ENCODE measurements around the gene SIK1.
"Not testable (repeated sequence)": the region's sequence is repeated elsewhere in the genome, so short reads cannot be mapped to it uniquely, and the experiment has no call there.

Gene SIK1

DNA sequence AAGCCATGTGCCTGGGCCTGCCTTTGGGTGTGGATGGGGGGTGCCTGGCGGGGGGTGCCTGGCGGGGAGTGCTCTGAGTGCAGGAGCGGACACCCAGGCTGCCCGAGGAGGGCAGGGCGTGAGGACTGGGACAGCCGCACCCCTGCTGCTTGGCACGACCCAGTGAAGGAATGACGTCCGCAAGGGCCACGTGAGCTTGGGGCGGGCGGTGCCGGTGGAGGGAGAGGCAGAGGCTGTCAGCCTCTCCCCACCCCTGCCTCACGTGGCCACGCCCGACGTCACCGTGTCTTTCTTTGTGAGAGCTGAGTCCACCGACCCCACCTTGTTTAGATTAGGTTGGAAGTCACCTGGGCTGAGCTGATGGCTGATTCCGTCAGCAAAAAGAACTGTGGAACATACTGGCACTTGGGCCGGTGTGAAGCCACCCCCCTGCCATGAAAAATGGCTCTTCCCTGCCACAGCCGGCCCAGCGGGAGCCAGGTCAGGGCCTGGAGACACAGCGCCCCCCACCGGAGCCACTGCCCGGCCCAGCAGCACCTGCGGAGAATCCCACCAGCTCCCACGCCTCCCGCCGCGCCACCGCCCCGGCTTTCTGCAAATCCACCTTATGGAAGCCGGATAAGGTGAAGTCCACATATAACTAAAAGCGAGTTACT, 19.5 kb upstream of the SIK1 start:
- DNase-seq (ENCODE audit: low spot score); in situ Hi-C loops (cut with MboI; ENCODE audit: low sequenced_read_pairs, unreplicated experiment): not testable (repeated sequence)

DNA sequence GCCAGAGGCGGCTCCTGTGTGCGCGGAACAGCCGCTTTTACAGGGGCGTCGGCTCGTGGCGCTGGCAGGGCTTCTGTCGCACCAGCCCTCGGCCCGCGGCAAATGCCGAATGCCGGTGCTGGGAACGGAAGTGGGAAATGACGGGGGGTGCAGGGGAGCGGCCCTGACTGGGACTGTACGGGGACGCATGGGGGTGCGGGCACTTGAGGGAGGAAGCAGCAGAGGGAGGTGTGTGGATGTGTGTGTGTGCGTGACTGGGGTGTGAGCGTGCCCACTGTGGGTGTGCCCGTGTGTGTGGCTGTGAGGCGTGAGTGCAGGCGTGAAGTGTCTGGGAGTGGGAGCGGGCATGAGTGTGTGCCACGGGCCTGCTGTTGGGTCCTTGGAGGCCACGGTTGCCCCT, 17.6 kb upstream of the SIK1 start:
- DNase-seq (ENCODE audit: low spot score); in situ Hi-C loops (cut with MboI; ENCODE audit: low sequenced_read_pairs, unreplicated experiment): not testable (repeated sequence)

DNA sequence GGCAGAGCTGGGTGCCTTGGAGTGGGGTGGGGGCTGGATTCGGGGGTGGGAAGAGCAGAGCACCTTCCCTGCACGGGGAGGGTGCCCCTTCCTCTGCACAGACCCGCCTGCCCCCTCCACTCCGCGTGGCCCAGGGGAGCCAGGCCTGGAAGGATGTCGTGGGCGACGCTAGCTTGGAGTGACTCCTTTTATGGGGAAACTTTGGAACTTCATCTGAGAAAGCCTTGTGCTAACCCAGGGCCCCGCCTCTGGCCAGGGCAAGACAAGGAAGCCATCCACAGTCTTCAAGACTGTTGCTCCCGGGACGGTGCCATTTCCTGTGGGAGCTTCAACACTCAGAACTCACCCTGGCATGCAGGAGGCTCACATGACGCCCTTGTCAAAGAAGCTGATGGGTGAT, 15.6 kb upstream of the SIK1 start:
- in situ Hi-C loops (cut with MboI; ENCODE audit: low sequenced_read_pairs, unreplicated experiment); DNase-seq (ENCODE audit: low spot score): not testable (repeated sequence)

DNA sequence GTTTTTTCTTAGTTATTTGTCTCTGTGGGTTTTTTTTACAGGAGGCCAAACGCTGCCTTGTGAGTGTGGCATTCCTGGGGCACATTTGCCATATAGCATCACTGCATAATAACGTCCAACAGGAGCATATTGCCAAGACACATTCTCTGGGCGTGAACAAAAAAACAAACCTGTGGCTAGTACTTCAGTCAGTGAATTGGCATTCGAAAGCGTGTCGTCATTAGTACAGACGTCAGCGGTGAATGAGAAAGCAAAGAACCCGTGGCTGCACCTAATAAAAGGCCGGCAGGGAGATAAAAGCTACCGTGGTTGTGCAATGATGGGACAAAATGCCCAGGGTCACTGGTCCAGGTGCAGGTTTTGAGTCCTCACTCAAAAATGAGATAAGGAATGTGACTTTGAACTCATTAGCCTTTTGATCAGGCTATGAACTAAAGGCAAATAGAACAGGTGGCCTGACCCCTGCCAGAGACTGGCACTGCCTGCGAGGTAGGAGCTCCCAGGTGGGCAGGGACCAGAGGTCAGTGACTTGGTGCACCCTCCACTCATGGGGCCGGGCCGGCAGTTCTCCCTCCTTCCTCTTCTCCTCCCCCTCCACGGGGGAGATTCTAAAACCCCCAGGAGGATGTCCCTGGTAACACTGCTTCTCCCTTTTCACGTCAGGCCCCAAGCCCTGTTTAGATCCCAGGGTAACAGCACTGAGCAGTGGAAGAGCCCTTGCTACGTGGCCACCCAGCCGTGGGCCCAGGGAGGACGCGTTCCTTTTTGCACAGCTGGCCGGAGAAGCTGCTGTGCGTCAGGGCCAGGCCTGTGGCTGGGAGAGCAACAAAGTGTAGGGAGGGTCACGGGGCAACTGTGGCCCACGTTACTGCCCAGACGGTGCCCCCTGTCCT, 14.2 kb upstream of the SIK1 start:
- DNase-seq (ENCODE audit: low spot score); in situ Hi-C loops (cut with MboI; ENCODE audit: low sequenced_read_pairs, unreplicated experiment): not testable (repeated sequence)

DNA sequence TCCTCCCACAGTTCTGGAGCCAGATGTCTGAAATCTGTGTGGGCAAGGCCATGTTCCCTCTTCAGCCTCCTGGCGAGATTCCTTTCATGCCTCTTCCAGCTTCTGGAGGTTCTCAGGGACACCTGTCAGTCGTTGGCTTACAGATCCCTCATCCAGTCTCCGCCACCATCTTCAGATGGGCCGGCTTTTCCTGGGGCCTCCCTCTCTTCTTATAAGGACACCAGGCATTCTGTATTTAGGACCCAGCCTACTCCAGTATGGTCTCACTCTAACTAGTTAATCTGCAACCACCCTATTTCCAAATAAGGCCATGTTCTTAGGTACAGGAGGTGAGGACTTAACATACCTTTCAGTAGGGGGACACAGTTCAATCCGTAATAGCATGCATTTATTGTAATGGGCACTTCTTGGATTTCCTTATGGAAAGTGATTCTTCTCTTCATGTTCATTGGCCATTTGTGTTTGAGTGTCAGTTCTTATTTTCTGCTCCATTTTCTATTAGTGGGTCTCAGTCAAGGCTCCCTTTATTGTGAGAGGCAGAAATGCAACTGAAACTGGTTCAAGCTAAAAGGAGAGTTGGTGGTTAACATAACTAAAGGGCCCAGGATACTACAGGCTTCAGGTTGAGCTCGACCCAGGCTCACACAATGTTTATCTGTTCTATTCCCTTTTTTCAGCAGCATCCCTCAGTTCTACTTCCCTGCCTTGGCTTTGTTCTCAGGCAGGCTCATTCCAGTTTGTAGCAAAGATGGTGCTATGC, 12.6 kb upstream of the SIK1 start:
- in situ Hi-C loops (cut with MboI; ENCODE audit: low sequenced_read_pairs, unreplicated experiment); DNase-seq (ENCODE audit: low spot score): not testable (repeated sequence)

DNA sequence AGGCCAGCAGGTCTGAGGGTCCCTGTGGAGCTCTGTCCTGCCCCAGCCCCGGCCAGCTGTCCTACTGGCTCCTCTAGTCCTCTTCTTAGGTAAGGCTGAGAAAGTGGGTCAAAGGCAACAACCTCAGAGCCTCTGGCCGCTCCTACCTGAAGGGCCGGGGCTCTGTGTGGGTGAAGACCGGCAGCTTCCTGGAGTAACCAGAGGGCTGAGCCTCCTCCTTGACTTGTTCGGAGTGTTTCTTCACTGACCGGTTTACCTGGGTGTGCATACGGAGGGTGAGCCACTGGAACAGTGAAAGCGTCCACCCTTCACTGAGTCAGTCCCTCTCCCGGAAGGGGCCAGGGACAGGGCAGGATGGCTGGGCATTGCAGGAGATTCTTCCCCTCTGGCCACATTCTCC, 9.3 kb upstream of the SIK1 start:
- DNase-seq (ENCODE audit: low spot score); in situ Hi-C loops (cut with MboI; ENCODE audit: low sequenced_read_pairs, unreplicated experiment): not testable (repeated sequence)

DNA sequence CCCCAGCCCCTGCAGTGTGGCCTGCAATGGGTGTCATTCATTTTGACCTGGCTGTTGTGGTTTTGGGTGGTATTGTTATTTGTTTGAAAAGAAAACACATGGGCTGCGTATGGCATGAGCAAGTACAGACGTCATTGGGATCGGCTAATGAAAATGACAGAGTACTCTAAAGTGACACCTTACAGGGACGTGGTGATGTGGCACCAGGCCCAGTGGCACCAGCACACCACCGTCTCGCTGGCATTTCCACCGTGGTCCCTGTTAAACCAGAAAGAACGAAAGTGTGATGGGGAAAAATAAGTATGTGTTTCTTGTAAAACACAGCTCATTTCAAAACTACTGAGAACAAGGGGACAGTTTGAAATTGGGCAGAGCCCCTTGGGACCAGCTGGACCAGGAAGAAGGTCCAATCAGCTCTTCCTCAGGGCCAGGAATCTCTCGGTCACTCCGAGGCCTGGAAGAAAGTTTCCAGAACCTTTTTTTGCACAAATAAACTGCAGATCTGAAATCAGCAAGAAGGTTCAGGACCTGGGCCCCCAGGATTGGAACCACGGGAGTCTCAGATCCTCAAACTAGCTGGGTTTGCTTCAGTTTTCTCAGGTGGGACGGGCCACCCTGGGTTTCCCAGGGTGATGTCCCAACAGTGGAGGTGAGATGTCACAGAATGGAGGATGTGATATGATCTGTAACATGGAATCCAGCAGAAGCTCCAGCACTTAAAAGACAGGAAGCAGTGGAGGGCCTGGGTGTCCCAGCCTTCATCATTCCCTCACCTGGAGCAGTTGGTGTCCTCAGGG, 6.6 kb upstream of the SIK1 start:
- DNase-seq (ENCODE audit: low spot score); in situ Hi-C loops (cut with MboI; ENCODE audit: low sequenced_read_pairs, unreplicated experiment): not testable (repeated sequence)

DNA sequence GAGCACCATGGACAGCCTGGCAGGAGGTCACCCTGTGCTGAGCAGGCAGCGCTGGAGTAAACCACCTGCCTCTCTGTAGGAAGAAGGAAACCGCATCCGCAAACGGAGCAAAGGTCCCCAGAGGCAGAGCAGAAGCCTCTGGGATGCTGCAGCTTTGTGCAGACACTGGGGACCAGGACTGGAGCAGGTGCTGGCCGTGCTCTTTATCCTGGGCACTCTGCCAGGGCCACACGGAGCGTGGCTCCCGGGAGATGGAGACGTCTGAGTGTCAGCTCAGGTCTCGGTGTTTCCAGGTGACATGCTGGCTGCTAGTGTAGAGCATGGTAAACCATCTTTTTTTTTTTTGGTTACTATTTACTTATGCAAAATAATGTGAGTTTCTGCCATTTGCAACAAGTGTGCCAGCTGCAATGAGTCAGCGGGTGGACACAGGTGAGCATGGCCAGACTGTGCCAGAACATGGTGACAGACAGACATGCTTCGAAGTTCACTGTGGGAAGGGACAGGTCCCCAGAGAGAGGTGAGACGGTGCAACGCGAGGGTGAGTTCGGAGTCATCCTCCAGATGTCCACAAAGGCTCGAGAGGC, 4.0 kb upstream of the SIK1 start:
- DNase-seq (ENCODE audit: low spot score); in situ Hi-C loops (cut with MboI; ENCODE audit: low sequenced_read_pairs, unreplicated experiment): not testable (repeated sequence)

DNA sequence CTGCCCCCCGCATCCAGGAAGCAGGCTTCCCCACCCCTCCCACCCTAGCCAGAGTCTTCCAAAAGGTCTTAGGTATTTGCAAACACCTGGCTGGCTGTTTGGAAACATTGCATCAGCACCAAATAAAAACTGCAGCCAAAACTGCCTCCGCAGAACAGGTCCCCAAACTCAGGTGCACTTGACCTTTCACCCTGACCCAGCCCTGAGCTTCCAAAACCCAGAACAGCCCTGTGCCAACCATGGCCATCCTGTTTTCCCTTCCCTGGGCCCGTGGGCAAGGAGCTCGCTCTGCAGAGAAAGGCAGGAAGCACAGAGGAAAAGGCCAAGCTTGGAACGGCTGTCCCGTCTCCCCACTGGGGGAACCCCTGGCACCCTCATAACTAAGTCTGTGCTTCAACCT, 2.0 kb upstream of the SIK1 start:
- in situ Hi-C loops (cut with MboI; ENCODE audit: low sequenced_read_pairs, unreplicated experiment); DNase-seq (ENCODE audit: low spot score): not testable (repeated sequence)

DNA sequence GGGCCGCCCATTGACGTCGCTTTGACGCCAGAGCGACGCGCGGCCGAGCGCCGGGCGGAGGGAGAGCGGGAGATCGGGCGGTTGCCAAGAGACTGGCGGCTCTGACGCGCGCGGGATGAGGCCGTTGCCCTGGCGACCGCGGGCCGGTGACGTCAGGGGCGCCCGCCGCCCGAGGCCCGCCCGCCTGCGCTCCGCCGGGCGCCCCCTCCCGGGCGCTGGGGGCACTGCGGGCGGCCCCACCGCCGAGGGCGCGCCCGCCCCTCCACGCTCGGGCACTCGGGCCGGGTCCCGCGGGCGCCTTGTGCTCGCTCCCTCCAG, 270 bp upstream of the SIK1 start:
- in situ Hi-C loops (cut with MboI; ENCODE audit: low sequenced_read_pairs, unreplicated experiment); DNase-seq (ENCODE audit: low spot score): not testable (repeated sequence)

DNA sequence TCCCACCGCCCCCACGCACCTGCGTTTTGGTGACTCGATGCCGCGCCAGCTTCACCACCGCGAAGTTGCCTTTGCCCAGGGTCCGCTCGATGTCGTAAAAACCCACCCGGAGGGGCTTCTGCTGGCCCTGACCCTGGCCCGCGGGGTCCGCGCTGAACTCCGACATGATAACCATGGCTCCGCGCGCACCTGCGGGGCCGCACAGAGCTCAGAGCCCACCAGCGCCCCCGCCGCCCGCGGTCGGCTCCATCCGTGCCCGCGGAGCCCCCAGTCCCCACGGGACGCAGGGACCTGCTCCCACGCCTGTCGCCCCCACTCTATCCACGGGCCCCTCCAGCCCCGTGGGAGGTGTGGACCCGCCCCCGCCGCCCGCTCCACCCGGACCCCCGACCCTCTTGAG, 927 bp downstream of the SIK1 start:
- in situ Hi-C loops (cut with MboI; ENCODE audit: low sequenced_read_pairs, unreplicated experiment); DNase-seq (ENCODE audit: low spot score): not testable (repeated sequence)

DNA sequence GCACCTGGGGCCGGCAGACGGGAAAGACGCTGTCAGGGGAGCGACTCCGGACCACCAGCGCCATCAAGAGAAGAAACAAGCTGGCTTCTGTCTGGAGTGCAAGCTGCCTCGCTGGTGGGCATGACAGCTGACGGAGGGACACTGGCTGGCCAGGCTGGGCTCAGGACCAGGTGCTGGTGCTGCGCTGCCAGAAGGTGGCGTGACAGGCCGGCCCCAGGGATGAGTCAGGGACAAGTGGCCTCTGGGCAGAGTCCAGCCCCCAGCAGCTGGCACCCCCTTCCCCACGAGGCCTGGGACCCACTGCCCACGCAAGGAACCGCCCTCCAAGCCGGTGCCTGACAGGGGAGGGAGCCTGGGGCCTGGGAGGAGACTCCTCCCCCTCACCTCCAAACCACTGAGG, 7.5 kb downstream of the SIK1 start:
- in situ Hi-C loops (cut with MboI; ENCODE audit: low sequenced_read_pairs, unreplicated experiment); DNase-seq (ENCODE audit: low spot score): not testable (repeated sequence)

DNA sequence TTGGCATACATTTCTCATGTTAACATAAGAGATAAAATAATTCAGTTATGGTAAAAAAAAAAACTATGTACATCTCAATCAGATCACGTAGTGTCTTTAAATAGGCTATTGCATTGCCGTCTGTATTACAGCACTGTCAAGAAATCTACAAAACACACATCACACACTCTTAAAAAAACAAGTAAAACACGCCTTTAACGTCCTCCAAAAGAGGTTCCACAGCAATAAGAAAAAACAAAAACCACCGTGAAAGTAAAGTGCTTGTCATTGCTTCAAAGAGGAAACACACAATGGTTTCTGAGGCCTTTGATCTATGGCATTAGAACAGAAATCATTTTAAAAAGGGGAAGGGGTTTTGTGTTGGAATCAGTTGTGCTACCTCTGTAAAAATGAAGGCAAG, 12.4 kb downstream of the SIK1 start:
- in situ Hi-C loops (cut with MboI; ENCODE audit: low sequenced_read_pairs, unreplicated experiment); DNase-seq (ENCODE audit: low spot score): not testable (repeated sequence)

DNA sequence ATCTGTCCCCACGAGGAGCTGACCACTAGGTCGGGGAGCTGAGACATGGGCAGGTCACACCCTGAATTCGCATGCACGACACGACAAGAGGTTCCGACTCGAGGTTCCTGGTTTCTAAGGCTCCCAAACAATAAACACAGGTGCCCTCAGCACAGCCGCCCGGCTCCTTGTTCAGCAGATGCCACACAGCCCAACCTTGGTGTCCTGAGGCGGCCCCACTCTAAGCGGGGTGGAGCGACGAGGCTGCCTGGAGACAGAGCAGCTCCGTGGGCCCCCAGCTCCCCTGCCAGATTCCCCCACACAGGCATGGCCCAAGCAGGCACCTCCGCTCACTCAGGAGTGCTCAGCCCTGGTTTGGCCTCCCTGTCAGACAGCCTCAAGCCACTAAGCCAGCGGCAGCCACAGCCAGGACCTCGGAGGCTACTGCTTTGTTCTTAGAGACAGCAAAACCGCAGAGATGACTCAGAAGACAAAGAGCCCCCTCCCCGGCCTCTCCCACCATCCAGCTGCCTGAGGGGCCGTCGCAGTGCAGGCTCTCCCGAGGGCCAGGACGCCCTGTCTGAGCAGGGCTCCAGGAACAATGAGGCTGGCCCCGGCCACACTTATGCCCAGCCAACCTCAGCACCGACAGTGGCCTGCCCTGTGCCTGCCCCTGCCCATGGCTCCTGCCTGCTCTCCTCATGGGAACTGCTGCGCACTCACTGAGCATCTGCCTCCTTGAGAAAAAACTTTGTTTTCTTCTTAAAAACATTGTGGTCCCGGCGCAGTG, 14.7 kb downstream of the SIK1 start:
- in situ Hi-C loops (cut with MboI; ENCODE audit: low sequenced_read_pairs, unreplicated experiment), result not testable (repeated sequence)

DNA sequence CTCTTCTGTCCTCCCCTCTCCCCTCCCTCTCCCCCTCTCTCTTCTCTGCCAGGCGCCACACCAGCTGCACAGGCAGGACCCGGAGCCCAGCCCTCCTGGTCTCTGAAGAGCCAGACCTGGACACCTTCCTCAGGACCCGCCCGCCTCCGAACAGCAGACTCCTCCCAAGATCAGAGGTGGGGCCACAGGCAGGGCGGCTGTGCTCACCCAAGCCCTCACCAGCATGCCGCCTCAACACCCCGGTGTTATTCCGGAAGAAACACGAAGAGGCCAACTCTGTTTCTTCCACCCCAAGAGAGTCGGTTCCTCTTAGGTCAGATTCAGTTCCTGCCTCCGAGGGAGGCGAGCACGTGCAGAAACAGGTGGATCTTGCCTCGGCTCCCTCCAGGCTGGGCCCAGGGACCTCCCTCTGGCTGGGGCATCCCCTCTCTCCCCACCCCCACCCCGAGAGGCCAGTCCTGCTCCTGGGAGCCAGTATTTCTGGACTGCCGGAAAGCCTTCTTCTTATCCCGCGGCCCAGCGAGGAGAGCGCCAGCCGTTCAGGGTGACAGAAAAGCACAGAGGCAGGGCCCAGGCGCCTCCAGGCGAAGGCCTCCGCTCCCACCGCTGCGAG, 16.4 kb downstream of the SIK1 start:
- DNase-seq (ENCODE audit: low spot score); in situ Hi-C loops (cut with MboI; ENCODE audit: low sequenced_read_pairs, unreplicated experiment): not testable (repeated sequence)

More for the DNA sequence above, 14.7 kb downstream of the SIK1 start:
- not testable (repeated sequence) for DNase-seq (ENCODE audit: low spot score)

DNA sequence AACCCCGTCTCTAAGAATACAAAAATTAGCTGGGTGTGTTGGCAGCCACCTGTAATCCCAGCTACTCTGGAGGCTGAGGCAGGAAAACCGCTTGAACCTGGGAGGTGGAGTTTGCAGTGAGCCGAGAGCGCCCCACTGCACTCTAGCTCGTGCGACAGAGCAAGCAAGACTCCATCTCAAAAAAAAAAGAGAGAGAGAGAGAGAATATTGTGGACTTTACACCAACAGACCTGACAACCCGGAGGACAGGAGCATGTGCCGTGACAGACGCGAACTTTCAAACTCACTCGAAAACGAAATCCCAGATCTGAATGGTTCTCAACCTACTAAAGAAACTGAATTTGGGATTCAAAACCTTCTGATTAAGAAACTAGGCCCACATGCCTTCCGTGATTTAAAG, 19.8 kb downstream of the SIK1 start:
- DNase-seq (ENCODE audit: low spot score); in situ Hi-C loops (cut with MboI; ENCODE audit: low sequenced_read_pairs, unreplicated experiment): not testable (repeated sequence)

DNA sequence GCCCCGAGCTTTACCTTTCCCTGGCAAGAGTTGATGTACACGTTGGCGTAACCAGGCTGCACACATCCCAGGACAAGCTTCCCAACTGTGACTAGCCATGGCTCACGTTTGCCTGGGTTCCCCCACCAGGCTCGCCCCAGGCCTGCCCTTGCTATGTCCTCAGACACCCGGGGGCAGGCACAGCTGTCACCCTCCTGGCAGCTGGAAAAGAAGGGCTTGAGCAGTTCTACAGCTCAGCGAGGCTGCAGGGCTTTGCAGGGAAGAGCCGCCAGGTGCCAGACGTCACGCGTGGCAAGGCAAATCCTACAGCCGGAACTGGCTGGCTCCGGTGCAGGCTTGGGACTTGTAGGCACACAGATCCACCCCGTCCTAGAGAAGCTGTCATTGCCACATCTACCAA, 22.5 kb downstream of the SIK1 start:
- in situ Hi-C loops (cut with MboI; ENCODE audit: low sequenced_read_pairs, unreplicated experiment); DNase-seq (ENCODE audit: low spot score): not testable (repeated sequence)

All from GM13976 (cell line).